Measurements from ENCODE around the gene SIK1. TPM values are rescaled to one million over a fixed set of nuclear protein-coding genes. Genes with fewer than 3 reads are reported as not detected.
"Not testable (repeated sequence)": the region's sequence is repeated elsewhere in the genome, so short reads cannot be mapped to it uniquely, and the experiment has no call there.

SIK1 gene
- polyA plus RNA-seq, 1 donor: 0.57 TPM

GRCh38 chr21:43439316-43440075, 12.6 kb upstream of the SIK1 start:
- DNase-seq: not testable (repeated sequence)

DNA sequence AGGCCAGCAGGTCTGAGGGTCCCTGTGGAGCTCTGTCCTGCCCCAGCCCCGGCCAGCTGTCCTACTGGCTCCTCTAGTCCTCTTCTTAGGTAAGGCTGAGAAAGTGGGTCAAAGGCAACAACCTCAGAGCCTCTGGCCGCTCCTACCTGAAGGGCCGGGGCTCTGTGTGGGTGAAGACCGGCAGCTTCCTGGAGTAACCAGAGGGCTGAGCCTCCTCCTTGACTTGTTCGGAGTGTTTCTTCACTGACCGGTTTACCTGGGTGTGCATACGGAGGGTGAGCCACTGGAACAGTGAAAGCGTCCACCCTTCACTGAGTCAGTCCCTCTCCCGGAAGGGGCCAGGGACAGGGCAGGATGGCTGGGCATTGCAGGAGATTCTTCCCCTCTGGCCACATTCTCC, 9.3 kb upstream of the SIK1 start:
- not testable (repeated sequence) for DNase-seq

GRCh38 chr21:43433340-43434136, 6.6 kb upstream of the SIK1 start:
- not testable (repeated sequence) for DNase-seq

DNA sequence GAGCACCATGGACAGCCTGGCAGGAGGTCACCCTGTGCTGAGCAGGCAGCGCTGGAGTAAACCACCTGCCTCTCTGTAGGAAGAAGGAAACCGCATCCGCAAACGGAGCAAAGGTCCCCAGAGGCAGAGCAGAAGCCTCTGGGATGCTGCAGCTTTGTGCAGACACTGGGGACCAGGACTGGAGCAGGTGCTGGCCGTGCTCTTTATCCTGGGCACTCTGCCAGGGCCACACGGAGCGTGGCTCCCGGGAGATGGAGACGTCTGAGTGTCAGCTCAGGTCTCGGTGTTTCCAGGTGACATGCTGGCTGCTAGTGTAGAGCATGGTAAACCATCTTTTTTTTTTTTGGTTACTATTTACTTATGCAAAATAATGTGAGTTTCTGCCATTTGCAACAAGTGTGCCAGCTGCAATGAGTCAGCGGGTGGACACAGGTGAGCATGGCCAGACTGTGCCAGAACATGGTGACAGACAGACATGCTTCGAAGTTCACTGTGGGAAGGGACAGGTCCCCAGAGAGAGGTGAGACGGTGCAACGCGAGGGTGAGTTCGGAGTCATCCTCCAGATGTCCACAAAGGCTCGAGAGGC, 4.0 kb upstream of the SIK1 start:
- DNase-seq: not testable (repeated sequence)

DNA sequence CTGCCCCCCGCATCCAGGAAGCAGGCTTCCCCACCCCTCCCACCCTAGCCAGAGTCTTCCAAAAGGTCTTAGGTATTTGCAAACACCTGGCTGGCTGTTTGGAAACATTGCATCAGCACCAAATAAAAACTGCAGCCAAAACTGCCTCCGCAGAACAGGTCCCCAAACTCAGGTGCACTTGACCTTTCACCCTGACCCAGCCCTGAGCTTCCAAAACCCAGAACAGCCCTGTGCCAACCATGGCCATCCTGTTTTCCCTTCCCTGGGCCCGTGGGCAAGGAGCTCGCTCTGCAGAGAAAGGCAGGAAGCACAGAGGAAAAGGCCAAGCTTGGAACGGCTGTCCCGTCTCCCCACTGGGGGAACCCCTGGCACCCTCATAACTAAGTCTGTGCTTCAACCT, 2.0 kb upstream of the SIK1 start:
- not testable (repeated sequence) for DNase-seq

GRCh38 chr21:43427242-43427559, 270 bp upstream of the SIK1 start:
- DNase-seq: not testable (repeated sequence)

DNA sequence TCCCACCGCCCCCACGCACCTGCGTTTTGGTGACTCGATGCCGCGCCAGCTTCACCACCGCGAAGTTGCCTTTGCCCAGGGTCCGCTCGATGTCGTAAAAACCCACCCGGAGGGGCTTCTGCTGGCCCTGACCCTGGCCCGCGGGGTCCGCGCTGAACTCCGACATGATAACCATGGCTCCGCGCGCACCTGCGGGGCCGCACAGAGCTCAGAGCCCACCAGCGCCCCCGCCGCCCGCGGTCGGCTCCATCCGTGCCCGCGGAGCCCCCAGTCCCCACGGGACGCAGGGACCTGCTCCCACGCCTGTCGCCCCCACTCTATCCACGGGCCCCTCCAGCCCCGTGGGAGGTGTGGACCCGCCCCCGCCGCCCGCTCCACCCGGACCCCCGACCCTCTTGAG, 927 bp downstream of the SIK1 start:
- DNase-seq: not testable (repeated sequence)

DNA sequence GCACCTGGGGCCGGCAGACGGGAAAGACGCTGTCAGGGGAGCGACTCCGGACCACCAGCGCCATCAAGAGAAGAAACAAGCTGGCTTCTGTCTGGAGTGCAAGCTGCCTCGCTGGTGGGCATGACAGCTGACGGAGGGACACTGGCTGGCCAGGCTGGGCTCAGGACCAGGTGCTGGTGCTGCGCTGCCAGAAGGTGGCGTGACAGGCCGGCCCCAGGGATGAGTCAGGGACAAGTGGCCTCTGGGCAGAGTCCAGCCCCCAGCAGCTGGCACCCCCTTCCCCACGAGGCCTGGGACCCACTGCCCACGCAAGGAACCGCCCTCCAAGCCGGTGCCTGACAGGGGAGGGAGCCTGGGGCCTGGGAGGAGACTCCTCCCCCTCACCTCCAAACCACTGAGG, 7.5 kb downstream of the SIK1 start:
- not testable (repeated sequence) for DNase-seq

- not testable (repeated sequence) for DNase-seq
These were observed 12.4 kb downstream of the SIK1 start for GRCh38 chr21:43414576-43414975.

GRCh38 chr21:43412020-43412788, 14.7 kb downstream of the SIK1 start:
- not testable (repeated sequence) for DNase-seq

DNA sequence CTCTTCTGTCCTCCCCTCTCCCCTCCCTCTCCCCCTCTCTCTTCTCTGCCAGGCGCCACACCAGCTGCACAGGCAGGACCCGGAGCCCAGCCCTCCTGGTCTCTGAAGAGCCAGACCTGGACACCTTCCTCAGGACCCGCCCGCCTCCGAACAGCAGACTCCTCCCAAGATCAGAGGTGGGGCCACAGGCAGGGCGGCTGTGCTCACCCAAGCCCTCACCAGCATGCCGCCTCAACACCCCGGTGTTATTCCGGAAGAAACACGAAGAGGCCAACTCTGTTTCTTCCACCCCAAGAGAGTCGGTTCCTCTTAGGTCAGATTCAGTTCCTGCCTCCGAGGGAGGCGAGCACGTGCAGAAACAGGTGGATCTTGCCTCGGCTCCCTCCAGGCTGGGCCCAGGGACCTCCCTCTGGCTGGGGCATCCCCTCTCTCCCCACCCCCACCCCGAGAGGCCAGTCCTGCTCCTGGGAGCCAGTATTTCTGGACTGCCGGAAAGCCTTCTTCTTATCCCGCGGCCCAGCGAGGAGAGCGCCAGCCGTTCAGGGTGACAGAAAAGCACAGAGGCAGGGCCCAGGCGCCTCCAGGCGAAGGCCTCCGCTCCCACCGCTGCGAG, 16.4 kb downstream of the SIK1 start:
- DNase-seq: not testable (repeated sequence)

DNA sequence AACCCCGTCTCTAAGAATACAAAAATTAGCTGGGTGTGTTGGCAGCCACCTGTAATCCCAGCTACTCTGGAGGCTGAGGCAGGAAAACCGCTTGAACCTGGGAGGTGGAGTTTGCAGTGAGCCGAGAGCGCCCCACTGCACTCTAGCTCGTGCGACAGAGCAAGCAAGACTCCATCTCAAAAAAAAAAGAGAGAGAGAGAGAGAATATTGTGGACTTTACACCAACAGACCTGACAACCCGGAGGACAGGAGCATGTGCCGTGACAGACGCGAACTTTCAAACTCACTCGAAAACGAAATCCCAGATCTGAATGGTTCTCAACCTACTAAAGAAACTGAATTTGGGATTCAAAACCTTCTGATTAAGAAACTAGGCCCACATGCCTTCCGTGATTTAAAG, 19.8 kb downstream of the SIK1 start:
- DNase-seq: not testable (repeated sequence)

DNA sequence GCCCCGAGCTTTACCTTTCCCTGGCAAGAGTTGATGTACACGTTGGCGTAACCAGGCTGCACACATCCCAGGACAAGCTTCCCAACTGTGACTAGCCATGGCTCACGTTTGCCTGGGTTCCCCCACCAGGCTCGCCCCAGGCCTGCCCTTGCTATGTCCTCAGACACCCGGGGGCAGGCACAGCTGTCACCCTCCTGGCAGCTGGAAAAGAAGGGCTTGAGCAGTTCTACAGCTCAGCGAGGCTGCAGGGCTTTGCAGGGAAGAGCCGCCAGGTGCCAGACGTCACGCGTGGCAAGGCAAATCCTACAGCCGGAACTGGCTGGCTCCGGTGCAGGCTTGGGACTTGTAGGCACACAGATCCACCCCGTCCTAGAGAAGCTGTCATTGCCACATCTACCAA, 22.5 kb downstream of the SIK1 start:
- DNase-seq: not testable (repeated sequence)

DNA sequence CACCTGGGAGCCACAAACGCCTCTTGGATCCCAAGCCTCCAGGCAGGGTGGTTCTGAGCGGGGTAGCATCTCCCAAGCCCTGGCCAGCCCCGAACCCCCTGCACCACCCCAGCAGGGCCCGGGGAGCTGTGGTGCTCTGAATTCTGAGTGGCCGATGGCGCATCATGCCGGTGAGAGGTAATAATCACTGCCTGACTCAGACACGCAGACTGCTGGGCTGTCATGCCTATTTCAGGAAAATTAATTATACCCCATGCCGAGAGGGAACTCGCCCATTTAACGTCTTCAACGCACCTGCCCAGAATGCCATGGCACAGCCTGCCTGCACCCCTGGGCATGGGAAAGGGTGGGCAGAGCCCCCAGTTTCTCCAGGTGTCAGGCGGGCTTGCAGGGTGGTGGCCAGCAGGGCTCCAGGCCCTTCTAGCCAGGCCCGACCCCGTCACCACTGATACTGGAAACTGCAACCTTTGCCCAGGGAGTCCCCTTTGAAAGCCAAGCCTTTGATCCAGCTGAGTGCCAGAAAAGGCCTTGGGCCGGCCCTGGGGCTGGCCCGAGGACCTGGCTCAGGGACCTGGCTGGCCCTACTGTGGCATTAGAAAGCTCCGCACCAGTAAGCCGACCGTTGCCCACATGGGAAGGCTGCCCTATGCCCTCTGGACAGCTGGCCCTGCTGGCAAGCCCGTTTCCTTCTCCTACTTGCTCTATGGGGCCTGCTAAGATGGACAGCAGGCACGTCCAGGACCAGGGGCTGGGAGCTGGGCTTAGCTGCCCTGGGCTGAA, 23.1 kb downstream of the SIK1 start:
- DNase-seq: not testable (repeated sequence)

- not testable (repeated sequence) for DNase-seq
These were observed 25.8 kb downstream of the SIK1 start for GRCh38 chr21:43401125-43401524.

GRCh38 chr21:43399595-43400015, 27.3 kb downstream of the SIK1 start:
- DNase-seq: not testable (repeated sequence)

- DNase-seq: not testable (repeated sequence)
These were observed 27.8 kb downstream of the SIK1 start for GRCh38 chr21:43399136-43399535.

- not testable (repeated sequence) for DNase-seq
These were observed 28.4 kb downstream of the SIK1 start for GRCh38 chr21:43398533-43398932.

DNA sequence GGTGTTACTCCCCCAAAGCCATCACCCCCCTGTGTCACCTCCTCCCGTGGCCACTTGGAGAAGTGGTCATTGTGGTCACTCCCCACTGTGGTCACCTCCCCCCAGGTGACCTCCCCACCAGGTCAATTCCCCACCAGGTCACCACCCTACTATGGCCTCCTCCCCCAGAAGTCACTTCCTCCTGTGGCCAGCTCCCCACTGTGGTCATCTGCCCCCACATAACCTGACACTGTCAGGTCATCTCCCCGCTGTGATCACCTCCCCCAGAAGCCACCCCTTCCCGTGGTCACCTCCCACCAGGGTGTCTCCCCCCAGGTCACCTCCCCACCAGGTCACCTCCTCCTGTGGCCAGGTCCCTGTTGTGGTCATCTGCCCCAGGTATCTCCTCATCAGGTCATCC, 28.9 kb downstream of the SIK1 start:
- DNase-seq: not testable (repeated sequence)

DNA sequence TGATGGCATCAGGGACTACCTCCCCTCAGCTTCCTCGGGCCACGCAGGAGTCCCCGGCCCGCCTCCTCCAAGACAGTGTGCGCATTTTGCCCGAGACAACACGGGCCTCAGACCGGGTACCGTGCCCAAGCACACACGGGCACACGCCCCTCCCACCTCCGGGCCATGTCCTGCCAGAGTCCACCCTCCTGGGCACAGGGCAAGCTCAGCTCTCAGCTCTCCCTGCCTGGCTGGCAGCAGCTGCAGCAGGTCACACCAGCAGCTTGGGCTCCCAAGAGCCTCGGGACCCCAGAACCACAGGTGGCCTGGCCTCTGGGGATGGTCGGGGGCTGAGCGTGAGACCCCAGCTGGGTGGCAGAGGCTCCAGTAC, 29.5 kb downstream of the SIK1 start:
- not testable (repeated sequence) for DNase-seq

DNA sequence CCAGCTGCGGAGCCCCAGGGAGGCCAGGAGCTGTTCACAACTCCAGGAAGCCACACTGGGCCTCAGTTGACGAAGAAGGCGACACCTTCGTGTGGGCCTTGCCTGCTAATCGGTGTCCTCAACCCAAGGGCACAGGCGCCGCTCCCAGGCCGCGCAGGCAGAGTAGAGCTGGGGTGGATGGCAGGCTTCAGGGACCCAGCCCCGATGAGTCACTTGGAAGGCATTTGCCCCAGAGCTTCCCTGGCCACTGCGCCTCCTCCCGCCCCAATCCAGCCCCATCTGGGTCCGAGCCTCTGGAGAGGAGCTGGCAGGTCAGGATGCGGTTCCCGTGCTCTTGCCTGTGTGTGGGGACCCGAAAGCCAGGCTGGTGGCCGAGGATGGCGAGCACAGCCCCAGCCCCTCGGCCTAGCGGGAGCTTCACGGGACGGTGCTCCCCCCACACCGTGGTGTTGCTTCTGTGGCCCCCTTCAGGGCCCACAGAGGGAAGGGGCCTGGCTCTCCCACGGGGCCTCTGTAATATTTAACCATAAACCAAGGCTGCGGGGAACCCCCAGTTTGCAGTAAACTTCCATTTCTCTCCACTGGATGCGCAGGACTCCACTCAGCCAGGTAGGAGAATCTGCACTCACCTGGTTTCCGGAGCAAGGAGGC, 30.0 kb downstream of the SIK1 start:
- DNase-seq: not testable (repeated sequence)
